Ovary (tissue), 3 donors: ENCODE measurements around the gene THRB.

Experiments used
- EP300 ChIP-seq: sonication (generic); formaldehyde crosslinking; IDR thresholded peaks from one replicate; pipeline ENCODE4 v1.6.1; 2017; ENCODE audit warnings: antibody characterized with exemption
- POLR2A ChIP-seq: fragments of 450-650 bp; IDR thresholded peaks from one replicate; pipeline ENCODE4 v1.6.1; 2017; ENCODE audit warnings: antibody characterized with exemption, mild to moderate bottlenecking, moderate library complexity
- TF ChIP-seq, protein P1 (sequence below), 3 donors: fragments of 450-650 bp in 2 of 3; fragments of 200-600 bp in 1 of 3; IDR thresholded peaks; one replicate each; pipeline versions ENCODE4 v1.5.1 to v1.8.0; 2016 to 2022; ENCODE audit warnings: antibody characterized with exemption in 3 of 3, mild to moderate bottlenecking in 1 of 3
- donor health status: DM: no; HTN: no; CAD: no.

GRCh38 chr3:24533561-24534193, 39.0 kb upstream of the THRB start:
- TF ChIP-seq, protein P1, sequence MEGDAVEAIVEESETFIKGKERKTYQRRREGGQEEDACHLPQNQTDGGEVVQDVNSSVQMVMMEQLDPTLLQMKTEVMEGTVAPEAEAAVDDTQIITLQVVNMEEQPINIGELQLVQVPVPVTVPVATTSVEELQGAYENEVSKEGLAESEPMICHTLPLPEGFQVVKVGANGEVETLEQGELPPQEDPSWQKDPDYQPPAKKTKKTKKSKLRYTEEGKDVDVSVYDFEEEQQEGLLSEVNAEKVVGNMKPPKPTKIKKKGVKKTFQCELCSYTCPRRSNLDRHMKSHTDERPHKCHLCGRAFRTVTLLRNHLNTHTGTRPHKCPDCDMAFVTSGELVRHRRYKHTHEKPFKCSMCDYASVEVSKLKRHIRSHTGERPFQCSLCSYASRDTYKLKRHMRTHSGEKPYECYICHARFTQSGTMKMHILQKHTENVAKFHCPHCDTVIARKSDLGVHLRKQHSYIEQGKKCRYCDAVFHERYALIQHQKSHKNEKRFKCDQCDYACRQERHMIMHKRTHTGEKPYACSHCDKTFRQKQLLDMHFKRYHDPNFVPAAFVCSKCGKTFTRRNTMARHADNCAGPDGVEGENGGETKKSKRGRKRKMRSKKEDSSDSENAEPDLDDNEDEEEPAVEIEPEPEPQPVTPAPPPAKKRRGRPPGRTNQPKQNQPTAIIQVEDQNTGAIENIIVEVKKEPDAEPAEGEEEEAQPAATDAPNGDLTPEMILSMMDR (IDR thresholded peaks at IDR 0.05) = no peak
- TF ChIP-seq EP300 (no peak), POLR2A (no peak)
